HG03565 (cell line): ENCODE results near the gene ZNF630.
"Not testable (repeated sequence)": the region's sequence is repeated elsewhere in the genome, so short reads cannot be mapped to it uniquely, and the experiment has no call there.

Experiments
- ATAC-seq: cut with Tn5 transposase; IDR thresholded peaks from one replicate; pipeline ENCODE4 v1.9.1; 2021; ENCODE audit warnings: mild to moderate bottlenecking, moderate library complexity; ENCODE audit not compliant: unreplicated experiment

The ZNF630 gene

GRCh38 chrX:48071064-48071985, at the start of gene ZNF630:
TSS of gene ZNF630 (minus strand) at chrX:48071640. CDS start at chrX:48066886, 4,754 bp downstream.
- ATAC-seq = peak; percentile 74

- no peak for ATAC-seq
Observed at GRCh38 chrX:48107717-48108116, 36.3 kb upstream of the ZNF630 start.

GRCh38 chrX:48102874-48103374, 31.5 kb upstream of the ZNF630 start:
- no peak for ATAC-seq

DNA sequence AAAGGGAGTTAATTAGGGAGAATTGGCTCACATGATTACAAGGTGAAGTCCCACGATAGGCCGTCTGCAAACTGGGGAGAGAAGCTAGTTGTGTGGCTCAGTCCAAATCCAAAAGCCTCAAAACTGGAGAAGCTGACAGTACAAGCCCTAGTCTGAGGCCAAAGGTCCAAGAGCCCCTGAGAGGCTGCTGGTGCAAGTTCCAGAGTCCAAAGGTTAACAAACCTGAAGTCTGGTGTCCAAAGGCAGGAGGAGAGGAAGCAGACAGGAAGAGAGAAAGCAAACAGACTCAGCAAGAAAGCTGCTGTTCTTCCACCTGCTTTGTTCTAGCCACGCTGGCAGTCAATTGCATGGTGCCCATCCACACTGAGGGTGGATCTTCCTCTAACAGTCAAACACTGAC, 30.0 kb upstream of the ZNF630 start:
- ATAC-seq = no peak

- not testable (repeated sequence) for ATAC-seq
Observed at GRCh38 chrX:48092558-48092957, 21.1 kb upstream of the ZNF630 start.

DNA sequence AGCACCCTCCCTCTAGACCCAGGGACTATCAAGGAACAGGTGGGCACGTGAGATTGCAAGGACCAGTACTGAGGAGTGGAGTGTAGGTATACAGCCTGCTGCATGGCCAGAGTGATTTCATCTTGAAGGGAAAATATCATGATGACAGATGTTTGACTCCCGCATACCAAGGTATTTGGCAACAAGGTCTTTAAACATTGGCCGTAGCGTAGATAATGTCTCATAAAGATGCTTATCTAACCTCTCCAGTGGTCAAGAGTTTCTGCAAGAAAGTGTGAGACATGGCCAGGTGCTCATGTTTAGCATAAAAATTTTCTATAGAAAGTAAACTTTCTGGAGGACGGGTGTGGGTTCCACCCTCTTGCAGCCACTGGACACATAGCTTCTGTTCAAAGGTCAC, 18.7 kb upstream of the ZNF630 start:
- no peak for ATAC-seq

GRCh38 chrX:48086082-48086481, 14.6 kb upstream of the ZNF630 start:
- no peak for ATAC-seq

DNA sequence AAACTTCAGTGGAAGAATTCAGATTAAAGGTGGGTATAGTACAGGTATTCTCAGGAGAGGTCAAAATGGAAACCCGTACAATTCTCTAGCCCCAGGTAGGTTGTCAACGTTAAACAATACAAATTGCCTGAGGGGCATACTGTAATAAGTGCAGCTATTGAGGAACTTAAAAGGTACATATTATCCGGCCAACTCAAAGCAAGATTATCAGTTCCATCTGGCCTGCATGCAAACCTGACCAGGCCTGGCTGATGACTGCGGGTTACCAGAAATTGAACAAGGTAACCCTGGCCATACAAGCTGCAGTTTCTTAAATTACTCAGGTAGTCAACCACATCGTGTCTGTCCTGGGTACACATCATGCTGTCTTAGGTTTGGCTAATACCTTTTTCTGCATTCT, 12.3 kb upstream of the ZNF630 start:
- ATAC-seq = no peak

DNA sequence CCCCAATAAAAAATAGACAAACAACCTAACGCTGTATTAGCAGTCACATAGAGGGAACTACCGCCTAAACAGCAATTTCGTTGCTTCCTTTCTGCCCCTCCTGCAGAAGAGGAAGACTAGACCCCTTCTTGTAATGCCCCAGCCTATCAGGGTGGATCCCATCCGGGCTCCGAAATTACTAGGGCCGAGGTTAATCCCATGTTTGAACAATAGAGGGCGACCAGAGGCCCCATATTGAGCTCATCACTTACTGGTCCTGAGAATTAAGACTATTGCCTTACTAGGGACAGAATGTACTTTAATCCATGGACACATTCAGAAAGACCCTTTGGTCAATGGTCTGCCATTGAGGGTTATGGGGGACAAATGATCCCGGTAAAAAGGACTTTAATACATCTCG, 11.8 kb upstream of the ZNF630 start:
- ATAC-seq = peak; percentile 41

- ATAC-seq = no peak
Observed at GRCh38 chrX:48076343-48076742, 4.9 kb upstream of the ZNF630 start.

DNA sequence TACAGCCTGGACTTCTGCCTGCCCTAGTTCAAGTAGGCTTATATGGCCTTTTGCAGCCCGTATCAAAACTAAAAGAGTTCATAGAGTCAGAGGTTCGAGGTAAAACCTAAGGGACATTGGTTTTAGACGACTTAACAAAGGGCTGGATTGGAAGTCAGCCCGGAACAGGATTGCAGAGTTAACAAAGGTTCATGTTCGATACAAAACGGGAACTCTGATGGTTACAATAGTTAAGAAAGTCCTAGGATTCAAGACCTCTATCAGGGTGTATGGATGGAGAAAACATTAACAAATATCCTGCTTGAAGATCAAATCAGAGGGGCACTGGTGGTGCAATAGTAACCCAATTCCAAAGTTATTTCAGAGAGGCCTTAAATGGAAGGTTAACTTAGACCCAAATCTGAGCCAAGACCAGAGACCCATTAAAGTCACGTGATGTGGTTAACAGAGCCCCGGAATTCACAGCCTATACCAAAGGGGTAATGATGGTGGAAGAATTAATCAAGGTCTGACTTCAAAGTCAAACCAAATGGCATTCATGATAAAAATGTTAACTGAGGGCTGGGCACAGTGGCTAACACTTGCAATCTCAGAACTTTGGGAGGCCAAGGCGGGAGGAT, 656 bp upstream of the ZNF630 start:
- no peak for ATAC-seq

- ATAC-seq = no peak
Observed at GRCh38 chrX:48068096-48068887, 3.1 kb downstream of the ZNF630 start.

DNA sequence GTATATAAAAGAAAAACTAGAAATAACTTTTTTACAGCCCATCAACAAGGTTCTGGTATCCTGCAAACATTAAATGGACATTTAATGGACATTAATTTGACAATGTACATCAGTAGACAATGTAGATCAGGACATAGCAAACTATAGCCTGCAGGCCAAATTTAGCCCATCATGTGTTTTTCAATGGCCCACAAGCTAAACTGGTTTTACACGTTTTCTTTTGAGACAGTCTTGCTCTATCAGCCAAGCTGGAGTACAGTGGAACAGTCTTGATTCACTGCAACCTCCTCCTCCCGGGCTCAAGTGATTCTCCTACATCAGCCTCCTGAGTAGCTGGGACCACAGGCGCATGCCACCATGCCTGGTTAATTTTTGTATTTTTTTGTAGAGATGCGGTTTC, 7.2 kb downstream of the ZNF630 start:
- no peak for ATAC-seq

DNA sequence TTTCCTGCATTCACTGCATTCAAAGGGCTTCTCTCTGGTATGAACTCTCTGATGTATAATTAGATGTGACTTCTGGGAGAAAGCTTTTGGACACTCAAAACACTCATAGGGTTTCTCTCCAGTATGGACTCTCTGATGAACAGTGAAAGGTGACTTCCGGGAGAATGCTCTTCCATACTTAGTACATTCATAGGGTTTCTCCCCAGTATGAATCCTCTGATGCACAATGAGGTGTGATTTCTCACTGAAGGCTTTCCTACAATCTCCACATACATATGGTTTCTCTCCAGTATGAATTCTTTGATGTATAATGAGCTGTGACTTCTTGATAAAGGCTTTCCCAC, 12.2 kb downstream of the ZNF630 start:
- ATAC-seq = no peak

DNA sequence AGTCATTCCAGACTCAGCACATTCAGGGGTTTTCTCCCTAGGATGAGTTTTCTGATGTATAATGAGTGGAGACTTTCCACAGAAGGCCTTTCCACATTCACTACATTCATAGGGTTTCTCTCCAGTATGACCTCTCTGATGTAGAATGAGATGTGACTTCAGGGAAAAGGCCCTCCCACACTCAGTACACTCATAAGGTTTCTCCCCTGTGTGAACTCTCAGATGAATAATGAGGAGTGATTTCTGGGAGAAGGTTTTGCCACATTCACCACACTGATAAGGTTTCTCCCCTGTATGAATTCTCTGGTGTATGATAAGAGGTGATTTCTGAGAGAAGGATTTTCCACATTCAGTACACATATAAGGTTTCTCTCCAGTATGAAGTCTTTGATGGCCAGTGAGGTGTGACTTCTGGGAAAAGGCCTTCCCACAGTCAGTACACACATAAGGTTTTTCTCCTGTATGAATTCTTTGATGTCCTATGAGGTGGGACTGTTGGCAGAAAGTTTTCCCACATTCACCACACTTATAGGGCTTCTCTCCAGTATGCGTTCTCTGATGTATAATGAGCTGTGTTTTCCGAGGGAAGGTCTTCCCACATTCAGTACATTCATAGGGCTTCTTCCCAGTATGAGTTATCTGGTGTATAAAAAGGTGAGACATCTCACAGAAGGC, 12.7 kb downstream of the ZNF630 start:
- ATAC-seq = no peak

- no peak for ATAC-seq
Observed at GRCh38 chrX:48046846-48047245, 24.6 kb downstream of the ZNF630 start.

GRCh38 chrX:48045410-48046311, 25.8 kb downstream of the ZNF630 start:
- no peak for ATAC-seq

DNA sequence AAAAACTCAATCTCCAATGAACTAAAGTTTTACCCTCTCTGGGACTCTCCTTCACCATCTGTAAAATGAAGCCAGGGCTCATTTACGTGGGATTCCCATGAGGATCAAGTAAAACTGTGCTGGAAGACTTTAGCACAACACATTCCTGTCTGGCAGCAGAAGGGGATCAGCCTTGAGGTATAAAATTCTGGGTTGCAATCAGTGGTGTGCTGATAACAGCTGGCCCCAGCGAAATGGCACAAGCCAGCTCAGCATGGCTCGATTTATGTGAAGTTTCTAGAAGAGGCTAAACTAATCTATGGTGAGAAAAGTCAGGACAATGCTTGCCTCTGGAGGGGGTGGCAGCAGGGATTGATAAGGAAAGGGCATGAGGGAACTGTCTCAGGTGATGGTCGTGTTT, 28.4 kb downstream of the ZNF630 start:
- no peak for ATAC-seq

DNA sequence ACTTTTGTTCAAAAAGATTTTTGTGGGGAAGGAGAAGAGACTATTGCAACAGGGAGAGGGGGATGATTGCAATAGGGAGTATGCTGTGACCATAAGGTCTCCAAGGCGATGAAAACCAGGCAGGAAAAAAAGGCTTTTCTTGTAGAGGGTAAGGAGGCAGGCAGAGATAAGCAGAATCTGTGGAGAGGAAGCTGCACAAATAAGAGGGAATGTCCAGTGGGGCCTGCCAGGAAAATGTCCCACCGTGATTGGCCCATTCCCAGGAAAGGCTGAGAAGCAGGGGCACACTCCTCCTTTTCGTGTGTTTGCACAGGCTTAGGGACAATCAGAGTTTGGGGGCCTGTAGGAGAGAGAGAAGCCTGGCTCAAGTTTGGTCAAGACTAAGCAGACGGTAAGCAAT, 35.5 kb downstream of the ZNF630 start:
- ATAC-seq = no peak

GRCh38 chrX:48030641-48031173, 40.7 kb downstream of the ZNF630 start:
- ATAC-seq = not testable (repeated sequence)
